Esophagus squamous epithelium (tissue), 5 donors: ENCODE results near the gene HUNK. TPM values are rescaled to one million over a fixed set of nuclear protein-coding genes. Genes with fewer than 3 reads are reported as not detected.

ENCODE experiments used
- DNase-seq: peaks from one replicate; lab custom pipeline; 2025; lab: John Stamatoyannopoulos, UW
- H3K27ac ChIP-seq, 4 donors: fragments of 200-600 bp; sonication (generic); one replicate each; pipeline ENCODE4 v1.5.1; 2016 to 2019; ENCODE audit warnings: mild to moderate bottlenecking in 1 of 4
- H3K27me3 ChIP-seq, 4 donors: fragments of 200-600 bp; sonication (generic); 1 replicate in 3 of 4; 2 replicates in 1 of 4; pipeline versions ENCODE4 v1.5.1 to v1.6.0; 2017 to 2021; ENCODE audit warnings: antibody characterized with exemption in 1 of 4
- H3K36me3 ChIP-seq, 3 donors: fragments of 200-600 bp; sonication (generic); one replicate each; pipeline ENCODE4 v1.5.1; 2016 to 2019
- H3K4me1 ChIP-seq, 3 donors: fragments of 200-600 bp; sonication (generic); one replicate each; pipeline ENCODE4 v1.5.1; 2017 to 2019
- H3K4me3 ChIP-seq, 4 donors: fragments of 200-600 bp; sonication (generic); 1 replicate in 3 of 4; 2 replicates in 1 of 4; pipeline ENCODE4 v1.5.1; 2016 to 2019; ENCODE audit warnings: mild to moderate bottlenecking in 2 of 4, moderate library complexity in 1 of 4
- H3K9me3 ChIP-seq, 3 donors: fragments of 200-600 bp; sonication (generic); one replicate each; pipeline ENCODE4 v1.5.1; 2016 to 2019
- POLR2A ChIP-seq, 4 donors: fragments of 450-650 bp; IDR thresholded peaks; one replicate each; pipeline ENCODE4 v1.6.1; 2017; ENCODE audit warnings: antibody characterized with exemption in 4 of 4, mild to moderate bottlenecking in 4 of 4, moderate library complexity in 3 of 4
- WGBS, 2 donors: methylation state at CpG; one replicate each; pipeline ENCODE4 v1.1.5; 2018; 5-methylcytosine and 5-hydroxymethylcytosine counted together
- intact Hi-C: fragments of 100-400 bp; cut with DNase I; formaldehyde crosslinking; loops from one replicate; pipeline ENCODE4 v1.15.0; 2022
- total RNA-seq, 4 donors: library from RNA; depleted of rRNA; stranded (reverse); fragments of >200 nt; gene quantifications; one replicate each; pipeline ENCODE4 v1.1.0, GENCODE V29; 2016
- TF ChIP-seq, protein P1 (sequence below), 6 experiments: fragments of 450-650 bp in 4 of 6; fragments of 200-600 bp in 2 of 6; sonication (generic) in 2 of 6; IDR thresholded peaks; one replicate each; pipeline ENCODE4 v1.5.1; 2016 to 2019; ENCODE audit warnings: antibody characterized with exemption in 6 of 6, mild to moderate bottlenecking in 4 of 6, moderate library complexity in 4 of 6
- donor health status: DM: yes; HTN: yes; CAD: no.

HUNK gene
- total RNA-seq: 1 to 10 TPM in 1 of 4 donors, under 1 TPM in 3; under 0.01 to 2.8 (median 0.42) TPM

DNA sequence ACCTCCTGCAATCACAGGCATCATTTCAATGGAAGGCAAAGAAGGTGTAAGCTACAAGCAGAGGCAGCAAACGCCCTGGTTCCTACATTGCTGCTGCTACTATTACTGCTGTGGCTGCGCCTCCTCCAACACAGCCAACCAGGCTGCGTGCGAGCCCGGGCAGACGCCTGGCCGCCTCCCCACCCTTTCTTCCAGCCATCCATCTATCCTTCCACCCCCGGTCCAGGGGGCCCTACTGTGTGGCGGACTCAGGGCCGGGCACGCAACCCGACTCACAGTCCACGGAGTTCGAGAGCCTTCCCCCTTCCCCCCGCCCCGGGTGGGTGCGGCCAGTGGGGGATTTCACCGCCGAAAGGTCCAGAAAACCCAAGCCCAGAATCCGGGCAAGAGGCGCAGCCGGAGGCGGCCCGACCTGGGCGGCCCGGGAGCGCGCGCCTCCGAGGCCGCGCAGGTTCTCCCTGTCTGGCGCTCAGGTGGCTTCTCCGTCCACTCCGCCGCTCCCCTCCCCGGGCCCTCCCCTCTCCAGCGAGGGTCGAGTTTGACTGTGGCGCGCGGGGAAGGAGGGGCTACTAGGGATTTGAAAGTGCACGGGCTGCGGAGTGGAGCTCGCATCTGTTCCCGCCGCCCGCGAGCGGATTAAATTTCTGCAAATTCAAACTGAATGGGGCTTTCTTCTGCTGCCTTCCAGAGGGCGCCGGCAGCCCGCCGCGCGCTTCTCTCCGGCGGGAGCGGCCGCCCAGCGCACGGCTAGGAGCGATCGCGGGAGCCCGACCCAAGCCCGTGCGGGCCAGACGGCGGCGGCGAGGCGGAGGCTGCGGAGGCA lies at the start of gene HUNK:
Gene HUNK, plus strand, starts transcription at position 569 of the 823 bp plus-strand sequence. CDS start 655 bp downstream, outside the sequence.
- Histone ChIP-seq H3K27me3 (peaks cover 0 to 95% (median 0%) of the 10 kb centered on the region in 4 donors), H3K36me3 (no peaks in the 10 kb centered on the region), H3K9me3 (no peaks in the 10 kb centered on the region), H3K4me1 (peaks cover 15 to 40% (median 16%) of the 10 kb centered on the region in 3 donors), H3K27ac (peak within 1 kb of the TSS; percentile 39 to 69 (median 49)), H3K4me3 (peak within 1 kb of the TSS; percentile 51 to 79 (median 60))
- intact Hi-C loops: loop anchor here (10.0 kb wide), 1 partner anchor 142 kb away; no protein-coding TSS in a partner anchor
- no peak for TF ChIP-seq POLR2A (IDR thresholded peaks at IDR 0.05)
- TF ChIP-seq, protein P1, sequence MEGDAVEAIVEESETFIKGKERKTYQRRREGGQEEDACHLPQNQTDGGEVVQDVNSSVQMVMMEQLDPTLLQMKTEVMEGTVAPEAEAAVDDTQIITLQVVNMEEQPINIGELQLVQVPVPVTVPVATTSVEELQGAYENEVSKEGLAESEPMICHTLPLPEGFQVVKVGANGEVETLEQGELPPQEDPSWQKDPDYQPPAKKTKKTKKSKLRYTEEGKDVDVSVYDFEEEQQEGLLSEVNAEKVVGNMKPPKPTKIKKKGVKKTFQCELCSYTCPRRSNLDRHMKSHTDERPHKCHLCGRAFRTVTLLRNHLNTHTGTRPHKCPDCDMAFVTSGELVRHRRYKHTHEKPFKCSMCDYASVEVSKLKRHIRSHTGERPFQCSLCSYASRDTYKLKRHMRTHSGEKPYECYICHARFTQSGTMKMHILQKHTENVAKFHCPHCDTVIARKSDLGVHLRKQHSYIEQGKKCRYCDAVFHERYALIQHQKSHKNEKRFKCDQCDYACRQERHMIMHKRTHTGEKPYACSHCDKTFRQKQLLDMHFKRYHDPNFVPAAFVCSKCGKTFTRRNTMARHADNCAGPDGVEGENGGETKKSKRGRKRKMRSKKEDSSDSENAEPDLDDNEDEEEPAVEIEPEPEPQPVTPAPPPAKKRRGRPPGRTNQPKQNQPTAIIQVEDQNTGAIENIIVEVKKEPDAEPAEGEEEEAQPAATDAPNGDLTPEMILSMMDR (IDR thresholded peaks at IDR 0.05): no peak
- WGBS, 2 donors: 1 to 3% methylated on average over 5 to 18 of the region's 74 CpGs
- DNase-seq: no peak

DNA sequence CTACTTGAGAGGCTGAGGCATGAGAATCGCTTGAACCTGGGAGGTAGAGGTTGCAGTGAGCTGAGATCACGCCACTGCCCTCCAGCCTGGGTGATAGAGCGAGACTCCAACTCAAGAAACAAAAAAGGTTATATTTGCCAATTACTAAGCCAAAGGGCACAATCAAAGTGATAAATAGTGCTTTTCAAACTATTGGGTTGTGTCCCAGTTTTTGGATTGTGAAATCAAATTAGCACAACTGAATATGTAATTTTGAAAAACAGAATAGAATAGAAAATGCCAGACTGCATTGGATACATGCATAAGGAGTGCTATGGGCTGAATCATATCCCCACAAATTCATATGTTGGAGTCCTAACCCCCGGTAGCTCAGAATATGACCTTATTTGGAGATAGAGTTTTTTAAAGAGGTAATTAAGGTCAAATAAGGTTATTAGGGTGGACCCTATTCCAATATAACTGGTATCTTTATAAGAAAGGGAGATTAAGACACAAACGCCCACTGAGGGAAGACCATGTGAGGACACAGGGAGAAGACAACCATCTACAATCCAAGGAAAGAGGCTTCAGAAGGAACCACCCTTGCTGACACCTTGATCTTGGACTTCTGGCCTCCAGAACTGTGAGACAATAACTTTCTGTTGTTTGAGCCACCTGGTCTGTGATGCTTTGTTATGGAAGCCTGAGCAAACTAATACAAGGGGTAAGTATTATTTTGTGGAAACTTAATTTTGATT lies 42.9 kb upstream of the HUNK start:
- Histone ChIP-seq H3K4me1 (no peaks in the 10 kb centered on the region), H3K36me3 (no peaks in the 10 kb centered on the region), H3K27ac (no peak overlapping the region), H3K27me3 (peaks cover 0 to 2% (median 0%) of the 10 kb centered on the region in 4 donors), H3K9me3 (no peaks in the 10 kb centered on the region), H3K4me3 (no peak overlapping the region)
- no peak for DNase-seq
- TF ChIP-seq, protein P1 (IDR thresholded peaks at IDR 0.05): no peak
- TF ChIP-seq POLR2A (IDR thresholded peaks at IDR 0.05): no peak
- intact Hi-C loops: no loop called here
- WGBS, 2 donors: 58 to 63% methylated on average over 5 of the region's 5 CpGs

DNA sequence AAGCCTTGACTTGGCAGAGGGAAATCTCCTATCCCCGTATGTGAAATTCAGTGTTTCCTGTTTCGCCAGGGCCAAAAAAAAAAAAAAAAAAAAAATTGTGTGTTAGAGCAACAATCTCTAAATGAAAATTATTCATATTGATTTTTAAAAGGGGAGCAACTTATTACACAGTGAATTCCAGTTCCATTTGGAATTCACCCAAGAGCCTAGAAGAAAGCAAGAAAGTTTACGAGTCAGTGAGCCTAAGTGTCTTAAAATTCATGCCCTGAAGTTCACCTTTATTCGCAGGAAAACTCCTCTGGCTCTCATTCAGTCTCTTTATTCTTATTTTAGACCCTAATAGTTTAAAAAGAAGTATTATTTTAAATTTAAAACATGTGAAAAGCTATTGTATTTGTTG lies 42.1 kb upstream of the HUNK start:
- H3K27me3 ChIP-seq: peaks cover 0 to 2% (median 0%) of the 10 kb centered on the region in 4 donors
- intact Hi-C loops: no loop called here
- H3K4me1 ChIP-seq: no peaks in the 10 kb centered on the region
- 56 to 58% methylated on average over 4 of the region's 4 CpGs for WGBS, 2 donors
- DNase-seq: no peak
- H3K4me3 ChIP-seq: no peak overlapping the region
- TF ChIP-seq, protein P1 (IDR thresholded peaks at IDR 0.05): no peak
- TF ChIP-seq POLR2A (IDR thresholded peaks at IDR 0.05): no peak
- no peaks in the 10 kb centered on the region for H3K9me3 ChIP-seq
- H3K36me3 ChIP-seq: no peaks in the 10 kb centered on the region
- no peak overlapping the region for H3K27ac ChIP-seq

DNA sequence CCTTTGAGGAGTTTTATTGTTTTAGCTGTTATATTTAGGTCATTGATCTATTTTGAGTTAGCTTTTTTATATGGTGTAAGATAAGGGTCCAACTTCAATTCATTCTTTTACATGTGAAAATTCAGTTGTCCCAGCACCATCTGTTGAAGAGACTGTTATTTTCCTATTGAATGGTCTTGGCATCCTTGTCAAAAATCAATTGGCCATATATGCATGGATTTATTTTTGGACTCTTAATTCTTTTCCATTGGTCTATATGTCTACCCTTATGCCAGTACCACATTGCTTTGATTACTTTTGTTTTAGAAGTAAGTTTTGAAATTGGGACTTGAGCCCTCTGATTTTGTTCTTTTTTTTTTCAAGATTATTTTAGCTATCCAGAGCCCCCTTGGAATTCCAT lies 35.8 kb upstream of the HUNK start:
- H3K4me1 ChIP-seq: no peaks in the 10 kb centered on the region
- DNase-seq: no peak
- TF ChIP-seq, protein P1 (IDR thresholded peaks at IDR 0.05): no peak
- no peak for TF ChIP-seq POLR2A (IDR thresholded peaks at IDR 0.05)
- no peak overlapping the region for H3K27ac ChIP-seq
- no peaks in the 10 kb centered on the region for H3K9me3 ChIP-seq
- intact Hi-C loops: no loop called here
- H3K27me3 ChIP-seq: peaks cover 0 to 10% (median 0%) of the 10 kb centered on the region in 4 donors
- H3K36me3 ChIP-seq: no peaks in the 10 kb centered on the region
- no peak overlapping the region for H3K4me3 ChIP-seq
